EH (cell line): ENCODE data around the gene RAD51B.

Experiments
- DNase-seq: peaks from one replicate; pipeline ENCODE4 v3.0.0-alpha.2; 2015; ENCODE audit warnings: low read depth

RAD51B gene

GRCh38 chr14:68510201-68511128 lies 690.9 kb downstream of the RAD51B start:
- peak; percentile 95 for DNase-seq

GRCh38 chr14:68511129-68512047 lies 691.8 kb downstream of the RAD51B start:
- no peak for DNase-seq

GRCh38 chr14:68512088-68512487 lies 692.5 kb downstream of the RAD51B start:
- DNase-seq: peak; percentile 51

DNA sequence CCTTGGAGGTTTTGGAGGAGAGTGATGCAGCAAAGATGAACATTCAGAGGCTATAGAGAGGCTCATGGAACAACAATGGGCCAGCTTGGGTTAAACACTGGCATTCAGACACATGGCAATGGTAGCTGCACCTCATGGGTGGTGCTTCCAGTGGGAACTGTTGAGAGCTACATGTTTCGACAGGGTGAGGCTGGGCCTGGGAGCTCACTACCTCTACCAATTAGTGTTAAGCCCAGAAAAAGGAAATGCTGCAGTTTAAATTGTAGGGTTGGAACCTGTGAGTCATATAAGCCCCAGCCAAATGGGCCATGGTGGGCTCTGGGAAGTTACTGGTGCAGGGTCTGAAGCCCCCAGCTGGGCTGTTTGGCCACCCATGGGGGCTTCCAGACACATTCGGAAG lies 693.6 kb downstream of the RAD51B start:
- no peak for DNase-seq

DNA sequence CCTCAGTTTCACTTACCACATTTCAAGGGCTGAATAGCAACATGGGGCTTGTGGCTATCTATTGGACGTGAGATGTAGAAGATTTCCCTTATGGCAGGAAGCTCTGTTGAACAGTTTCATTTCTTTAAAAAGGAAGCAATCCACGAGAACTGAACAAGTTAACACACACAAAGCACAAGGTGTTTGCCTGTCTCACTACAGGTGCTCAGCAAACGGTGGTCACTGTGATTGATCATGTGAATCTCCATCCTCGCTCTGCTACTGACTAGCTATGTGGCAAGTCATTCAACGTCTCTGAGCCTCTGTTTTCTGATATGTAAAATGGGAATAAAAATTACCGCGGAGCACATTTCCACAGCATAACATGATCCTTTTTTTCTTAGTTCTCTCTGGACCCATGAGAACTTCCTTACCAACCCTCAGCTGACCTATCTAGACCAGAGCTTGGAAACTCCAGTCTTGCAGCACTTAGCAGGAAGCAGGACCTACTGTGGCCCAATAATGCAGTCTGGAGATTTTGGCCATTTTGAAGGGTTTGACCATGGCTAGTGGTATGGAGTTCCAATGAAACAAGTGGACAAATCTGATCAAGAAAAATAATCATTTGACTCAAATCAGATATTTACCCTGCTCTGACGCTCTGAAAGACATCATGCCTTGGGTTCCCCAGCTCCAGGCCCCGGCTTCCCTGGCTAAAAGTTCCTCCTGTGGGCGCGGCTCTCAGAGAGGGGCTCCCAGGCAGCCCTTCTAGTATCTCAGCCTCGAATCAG lies 694.4 kb downstream of the RAD51B start:
- no peak for DNase-seq

DNA sequence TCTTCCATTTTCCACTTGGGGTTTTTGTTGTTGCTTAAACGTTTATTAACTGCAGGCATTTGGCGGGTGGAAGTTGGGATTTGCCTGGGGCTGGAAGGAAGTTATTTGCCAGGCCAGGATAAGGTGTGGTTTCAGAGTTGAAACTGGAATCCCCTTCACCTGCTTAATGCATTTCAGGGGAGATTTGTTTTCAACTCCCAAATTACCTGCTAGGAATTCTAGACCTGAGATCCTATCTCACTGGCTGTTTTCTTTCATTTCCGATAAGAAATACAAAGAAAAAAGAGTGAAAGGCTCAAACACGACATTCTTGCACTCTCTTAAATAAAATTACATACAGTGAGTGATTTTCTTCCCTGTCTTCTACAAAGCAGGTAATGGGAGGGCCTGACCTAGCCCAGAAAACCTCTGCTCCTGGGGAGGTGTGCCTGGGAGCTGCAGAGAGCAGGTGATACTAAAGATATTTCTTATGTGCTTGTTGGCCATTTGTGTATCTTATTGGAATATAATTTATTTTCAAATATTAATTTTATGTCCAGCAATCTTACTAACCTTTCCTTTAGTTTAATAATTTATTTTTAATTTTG lies 695.1 kb downstream of the RAD51B start:
- no peak for DNase-seq

DNA sequence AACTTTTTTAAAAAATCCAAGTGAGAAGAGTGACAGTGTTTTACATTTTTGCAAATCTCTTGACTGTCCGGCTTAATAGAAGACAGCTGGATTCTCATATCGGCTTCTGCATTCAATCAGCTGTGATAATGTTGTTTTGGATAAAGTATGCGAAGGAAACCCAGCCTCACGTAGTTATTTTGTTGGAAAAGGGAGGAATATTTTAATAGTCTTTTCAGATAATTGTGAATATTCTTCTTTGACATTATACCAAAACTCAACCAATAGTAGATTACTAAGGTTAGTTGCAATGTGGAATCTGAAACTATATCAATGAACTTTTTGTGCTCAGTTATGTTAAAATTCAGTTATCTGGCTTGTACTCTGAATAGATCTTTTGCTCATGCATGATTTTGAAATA lies 696.8 kb downstream of the RAD51B start:
- no peak for DNase-seq

DNA sequence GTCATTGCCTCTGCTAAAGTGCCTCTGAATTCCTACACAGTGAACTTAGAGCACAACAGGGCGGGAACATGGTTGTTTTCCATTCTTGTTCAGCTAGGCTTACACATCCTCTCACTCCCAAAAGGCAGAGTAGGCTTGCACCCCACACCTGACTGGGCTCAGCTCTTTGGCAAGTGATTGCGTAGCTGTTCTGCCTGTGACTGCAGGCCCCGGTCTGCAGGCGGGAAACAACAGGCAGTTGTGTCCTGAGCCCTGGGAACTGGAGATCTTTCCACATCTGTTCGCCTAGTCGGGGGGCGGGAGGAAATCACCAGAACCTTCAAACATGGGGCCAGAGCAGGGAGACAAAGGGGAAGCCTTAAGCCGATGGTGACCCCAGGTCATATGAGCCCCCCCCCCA lies 698.6 kb downstream of the RAD51B start:
- no peak for DNase-seq

- DNase-seq: no peak
Observed at GRCh38 chr14:68518761-68519670, 699.4 kb downstream of the RAD51B start.

GRCh38 chr14:68519671-68520187 lies 700.1 kb downstream of the RAD51B start:
- DNase-seq: no peak

DNA sequence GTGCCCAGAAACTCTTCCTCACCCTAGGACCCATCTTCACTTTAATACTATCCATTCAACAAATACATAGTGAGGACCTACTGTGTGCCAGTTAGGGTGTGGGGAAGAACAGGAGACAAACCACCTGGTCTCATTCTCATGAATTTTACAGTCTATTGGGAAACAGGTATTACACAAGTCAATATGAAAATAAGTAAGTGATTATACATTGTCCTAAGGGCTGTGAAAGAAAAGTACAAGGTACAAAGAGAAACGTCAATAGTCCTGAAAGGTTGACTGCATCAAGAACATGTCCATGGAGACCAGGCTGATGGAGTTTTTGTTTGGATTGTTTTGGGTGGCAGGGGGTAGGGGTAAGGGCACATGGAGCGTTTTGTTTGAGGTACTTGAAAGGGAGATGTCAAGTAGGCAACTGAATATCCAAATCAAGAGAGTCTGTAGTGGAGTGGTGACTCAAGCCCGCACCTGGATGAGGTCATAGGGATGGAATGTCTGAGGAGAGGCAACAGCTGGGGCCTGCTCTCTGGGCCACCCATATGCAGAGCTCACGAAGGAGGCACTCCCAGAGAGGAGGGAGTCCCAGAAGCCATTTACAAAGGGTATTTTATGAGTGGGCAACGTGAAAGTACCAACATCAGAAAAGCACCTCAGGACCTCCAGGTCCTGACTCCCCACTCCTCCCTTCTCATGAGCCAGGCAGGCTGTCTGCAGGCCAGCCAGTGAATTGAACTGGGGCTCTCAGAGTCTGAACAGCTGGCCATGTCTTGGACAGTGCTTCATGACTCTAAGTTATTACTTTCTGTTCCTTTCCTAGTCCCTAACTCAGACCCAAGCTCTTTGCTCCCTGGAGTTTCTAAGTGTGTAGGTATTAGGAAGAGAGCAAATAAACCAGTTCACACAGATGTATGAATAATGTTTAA lies 701.3 kb downstream of the RAD51B start:
- no peak for DNase-seq

DNA sequence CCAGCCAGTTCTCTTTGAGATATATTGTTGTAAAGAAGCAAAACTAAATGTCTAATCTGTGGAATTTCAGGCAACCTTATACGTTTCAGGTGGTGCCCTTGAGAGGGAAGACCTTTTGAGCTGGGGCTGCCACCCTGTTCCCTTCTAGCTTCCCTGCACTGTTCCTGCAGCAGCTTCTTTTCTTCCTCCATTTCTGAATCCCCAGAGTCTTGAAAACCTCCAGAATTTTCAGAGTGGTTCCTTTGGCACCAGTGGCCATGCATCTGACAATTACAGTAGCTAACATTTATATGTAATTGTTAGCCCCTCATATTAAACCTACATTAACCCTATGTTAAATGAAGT lies 702.0 kb downstream of the RAD51B start:
- no peak for DNase-seq

- no peak for DNase-seq
Observed at GRCh38 chr14:68521961-68522509, 702.5 kb downstream of the RAD51B start.

GRCh38 chr14:68522510-68523325 lies 703.1 kb downstream of the RAD51B start:
- DNase-seq: peak; percentile 16

- no peak for DNase-seq
Observed at GRCh38 chr14:68523326-68523610, 703.7 kb downstream of the RAD51B start.

GRCh38 chr14:68523989-68524725 lies 704.6 kb downstream of the RAD51B start:
- DNase-seq: peak; percentile 39

GRCh38 chr14:68525516-68525915 lies 705.9 kb downstream of the RAD51B start:
- no peak for DNase-seq
